Measurements from ENCODE around the gene NAP1L4. TPM values are rescaled to one million over a fixed set of nuclear protein-coding genes. Genes with fewer than 3 reads are reported as not detected.

The NAP1L4 gene
- total and polyA plus RNA-seq, 2 of the 4 experiments (the other 2 are of a cell fraction), result 71.5 to 80.7 TPM

DNA sequence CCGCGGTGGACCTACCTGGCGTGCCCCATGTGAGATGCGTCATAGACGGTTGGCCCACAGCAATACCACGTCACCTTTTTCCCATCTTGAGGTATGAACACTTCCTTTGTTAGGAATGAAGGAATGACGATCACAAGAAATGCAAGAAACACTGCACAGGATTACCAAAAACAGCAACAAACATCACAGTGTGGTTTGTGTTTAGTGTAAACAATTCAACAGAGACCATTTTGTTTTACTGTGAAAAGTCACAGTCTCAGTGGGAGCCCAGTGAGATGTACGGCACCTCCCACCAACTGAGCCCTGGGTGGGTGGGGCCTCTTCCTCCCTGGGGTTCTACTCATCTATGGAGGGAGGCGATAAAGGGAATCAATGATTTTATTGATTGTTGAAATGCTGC, 48.8 kb upstream of the NAP1L4 start (continued):
- TF ChIP-seq, protein P1, sequence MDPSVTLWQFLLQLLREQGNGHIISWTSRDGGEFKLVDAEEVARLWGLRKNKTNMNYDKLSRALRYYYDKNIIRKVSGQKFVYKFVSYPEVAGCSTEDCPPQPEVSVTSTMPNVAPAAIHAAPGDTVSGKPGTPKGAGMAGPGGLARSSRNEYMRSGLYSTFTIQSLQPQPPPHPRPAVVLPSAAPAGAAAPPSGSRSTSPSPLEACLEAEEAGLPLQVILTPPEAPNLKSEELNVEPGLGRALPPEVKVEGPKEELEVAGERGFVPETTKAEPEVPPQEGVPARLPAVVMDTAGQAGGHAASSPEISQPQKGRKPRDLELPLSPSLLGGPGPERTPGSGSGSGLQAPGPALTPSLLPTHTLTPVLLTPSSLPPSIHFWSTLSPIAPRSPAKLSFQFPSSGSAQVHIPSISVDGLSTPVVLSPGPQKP (IDR thresholded peaks at IDR 0.05; ENCODE audit: borderline replicate concordance, low read depth, low read length), result no peak
- TF ChIP-seq CHD1 (IDR thresholded peaks at IDR 0.05; ENCODE audit: low read depth, low read length), result no peak
- TF ChIP-seq RFX5 (IDR thresholded peaks at IDR 0.05; ENCODE audit: low read depth, low read length), result no peak
- TF ChIP-seq MAZ (IDR thresholded peaks at IDR 0.05; ENCODE audit: borderline replicate concordance, low read depth, low read length), result no peak
- TF ChIP-seq BHLHE40 (IDR thresholded peaks at IDR 0.05; ENCODE audit: low read depth, low read length), result no peak
- TF ChIP-seq, protein P2, sequence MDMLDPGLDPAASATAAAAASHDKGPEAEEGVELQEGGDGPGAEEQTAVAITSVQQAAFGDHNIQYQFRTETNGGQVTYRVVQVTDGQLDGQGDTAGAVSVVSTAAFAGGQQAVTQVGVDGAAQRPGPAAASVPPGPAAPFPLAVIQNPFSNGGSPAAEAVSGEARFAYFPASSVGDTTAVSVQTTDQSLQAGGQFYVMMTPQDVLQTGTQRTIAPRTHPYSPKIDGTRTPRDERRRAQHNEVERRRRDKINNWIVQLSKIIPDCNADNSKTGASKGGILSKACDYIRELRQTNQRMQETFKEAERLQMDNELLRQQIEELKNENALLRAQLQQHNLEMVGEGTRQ (IDR thresholded peaks at IDR 0.05; ENCODE audit: low read depth, low read length), result no peak

Measured in IMR-90 (cell line).